Adipocyte (in vitro differentiated cells): ENCODE data around the gene B3GLCT.
A peak's percentile ranks its signal among the peaks of the same experiment; 100 is the strongest.
"Not testable (repeated sequence)": the region's sequence is repeated elsewhere in the genome, so short reads cannot be mapped to it uniquely, and the experiment has no call there.

Experiments
- DNase-seq: peaks from one replicate; pipeline ENCODE4 v3.0.0-alpha.2; 2015; ENCODE audit warnings: low read depth
- H3K27me3 ChIP-seq: replicated peaks from 2 replicates; pipeline ENCODE4 v1.7.0; 2013; ENCODE audit warnings: mild to moderate bottlenecking, low read length, moderate library complexity; ENCODE audit not compliant: control insufficient read depth, insufficient read depth
- H3K36me3 ChIP-seq: 2 replicates; pipeline ENCODE4 v1.7.0; 2013; ENCODE audit warnings: low read length, mild to moderate bottlenecking, moderate library complexity; ENCODE audit not compliant: control insufficient read depth, insufficient read depth, severe bottlenecking
- H3K4me1 ChIP-seq: 2 replicates; pipeline ENCODE4 v1.7.0; 2013; ENCODE audit warnings: mild to moderate bottlenecking, low read length, moderate library complexity; ENCODE audit not compliant: control insufficient read depth, insufficient read depth
- H3K4me3 ChIP-seq: 2 replicates; pipeline ENCODE4 v1.7.0; 2013; ENCODE audit warnings: mild to moderate bottlenecking, low read length, moderate library complexity
- H3K9ac ChIP-seq: 2 replicates; pipeline ENCODE4 v1.7.0; 2013; ENCODE audit warnings: mild to moderate bottlenecking, low read length, moderate library complexity
- H3K9me3 ChIP-seq: 2 replicates; pipeline ENCODE4 v1.7.0; 2013; ENCODE audit warnings: mild to moderate bottlenecking, low read length, moderate library complexity; ENCODE audit not compliant: control insufficient read depth

B3GLCT gene

GRCh38 chr13:31168166-31168565, 31.6 kb upstream of the B3GLCT start:
- Histone ChIP-seq H3K9me3 (no peaks in the 10 kb centered on the region), H3K27me3 (no peaks in the 10 kb centered on the region), H3K36me3 (no peaks in the 10 kb centered on the region), H3K4me3 (no peak overlapping the region), H3K4me1 (peaks cover 13% of the 10 kb centered on the region), H3K9ac (no peak overlapping the region)
- no peak for DNase-seq

- H3K4me3 ChIP-seq, result no peak overlapping the region
- DNase-seq, result no peak
Measured at GRCh38 chr13:31168736-31169135, 31.0 kb upstream of the B3GLCT start.

GRCh38 chr13:31172001-31172400, 27.8 kb upstream of the B3GLCT start:
- Histone ChIP-seq H3K4me1 (peaks cover 33% of the 10 kb centered on the region), H3K27me3 (no peaks in the 10 kb centered on the region), H3K9me3 (no peaks in the 10 kb centered on the region), H3K4me3 (peak overlapping the region; percentile 54), H3K36me3 (no peaks in the 10 kb centered on the region), H3K9ac (no peak overlapping the region)
- peak; percentile 18 for DNase-seq

More at GRCh38 chr13:31168736-31169135, 31.0 kb upstream of the B3GLCT start:
- Histone ChIP-seq H3K9me3 (no peaks in the 10 kb centered on the region), H3K9ac (no peak overlapping the region), H3K27me3 (no peaks in the 10 kb centered on the region), H3K4me1 (peaks cover 16% of the 10 kb centered on the region), H3K36me3 (no peaks in the 10 kb centered on the region)

- Histone ChIP-seq H3K9ac (peak overlapping the region; percentile 15), H3K4me3 (peak overlapping the region; percentile 54), H3K27me3 (no peaks in the 10 kb centered on the region), H3K4me1 (peaks cover 35% of the 10 kb centered on the region), H3K9me3 (no peaks in the 10 kb centered on the region), H3K36me3 (no peaks in the 10 kb centered on the region)
- peak; percentile 77 for DNase-seq
Measured at GRCh38 chr13:31172535-31172934, 27.2 kb upstream of the B3GLCT start.

GRCh38 chr13:31174018-31174417, 25.8 kb upstream of the B3GLCT start:
- Histone ChIP-seq H3K36me3 (no peaks in the 10 kb centered on the region), H3K27me3 (no peaks in the 10 kb centered on the region), H3K9ac (no peak overlapping the region), H3K4me1 (peaks cover 35% of the 10 kb centered on the region), H3K4me3 (no peak overlapping the region), H3K9me3 (no peaks in the 10 kb centered on the region)
- peak; percentile 53 for DNase-seq

- Histone ChIP-seq H3K4me1 (peaks cover 35% of the 10 kb centered on the region), H3K4me3 (no peak overlapping the region), H3K9me3 (no peaks in the 10 kb centered on the region), H3K36me3 (no peaks in the 10 kb centered on the region), H3K27me3 (no peaks in the 10 kb centered on the region), H3K9ac (no peak overlapping the region)
- DNase-seq, result peak; percentile 79
Measured at GRCh38 chr13:31175847-31176532, 23.8 kb upstream of the B3GLCT start.

- not testable (repeated sequence) for H3K9me3 ChIP-seq, H3K9ac ChIP-seq, DNase-seq, H3K27me3 ChIP-seq, H3K4me3 ChIP-seq, H3K36me3 ChIP-seq
- H3K4me1 ChIP-seq, result peaks cover 24% of the 10 kb centered on the region
Measured at GRCh38 chr13:31177813-31178495, 21.8 kb upstream of the B3GLCT start.

- Histone ChIP-seq H3K36me3 (no peaks in the 10 kb centered on the region), H3K4me1 (peaks cover 14% of the 10 kb centered on the region), H3K9me3 (no peaks in the 10 kb centered on the region), H3K4me3 (no peak overlapping the region), H3K27me3 (no peaks in the 10 kb centered on the region), H3K9ac (no peak overlapping the region)
- DNase-seq, result no peak
Measured at GRCh38 chr13:31179241-31179640, 20.5 kb upstream of the B3GLCT start.

GRCh38 chr13:31179754-31180153, 20.0 kb upstream of the B3GLCT start:
- Histone ChIP-seq H3K9ac (no peak overlapping the region), H3K9me3 (no peaks in the 10 kb centered on the region), H3K4me3 (no peak overlapping the region), H3K27me3 (no peaks in the 10 kb centered on the region), H3K36me3 (no peaks in the 10 kb centered on the region), H3K4me1 (peaks cover 14% of the 10 kb centered on the region)
- no peak for DNase-seq

- DNase-seq, result no peak
- Histone ChIP-seq H3K9ac (no peak overlapping the region), H3K4me1 (no peaks in the 10 kb centered on the region), H3K9me3 (peaks cover 1% of the 10 kb centered on the region), H3K27me3 (no peaks in the 10 kb centered on the region), H3K36me3 (no peaks in the 10 kb centered on the region), H3K4me3 (no peak overlapping the region)
Measured at GRCh38 chr13:31182987-31183386, 16.8 kb upstream of the B3GLCT start.

- no peaks in the 10 kb centered on the region for H3K4me1 ChIP-seq
- no peak for DNase-seq
- H3K36me3 ChIP-seq, result no peaks in the 10 kb centered on the region
- no peak overlapping the region for H3K9ac ChIP-seq
- H3K9me3 ChIP-seq, result peaks cover 7% of the 10 kb centered on the region
- no peaks in the 10 kb centered on the region for H3K27me3 ChIP-seq
- H3K4me3 ChIP-seq, result no peak overlapping the region
Measured at GRCh38 chr13:31184451-31184850, 15.3 kb upstream of the B3GLCT start.
